HG02840 (cell line): Measurements from ENCODE around the gene METRN.

ENCODE experiments used
- ATAC-seq: cut with Tn5 transposase; IDR thresholded peaks from one replicate; pipeline ENCODE4 v1.9.1; 2021; ENCODE audit warnings: mild to moderate bottlenecking, moderate library complexity, moderate number of reproducible peaks; ENCODE audit not compliant: unreplicated experiment, low FRiP score

The METRN gene

GRCh38 chr16:714558-715476 lies at the start of gene METRN:
Gene METRN, plus strand, starts transcription at chr16:715118. Its CDS starts 172 bp downstream, at chr16:715290.
- ATAC-seq, result peak; percentile 54

GRCh38 chr16:666572-666971 lies 48.3 kb upstream of the METRN start:
- no peak for ATAC-seq

- no peak for ATAC-seq
These were observed 47.7 kb upstream of the METRN start for GRCh38 chr16:667113-667779.

- peak; percentile 72 for ATAC-seq
These were observed 47.0 kb upstream of the METRN start, which contains the start of gene RHOT2 for GRCh38 chr16:667780-668518. Gene RHOT2, plus strand, starts transcription at chr16:668132. Its CDS starts 68 bp downstream, at chr16:668200.

- ATAC-seq, result peak; percentile 15
These were observed 46.3 kb upstream of the METRN start for GRCh38 chr16:668519-669171.

- ATAC-seq, result no peak
These were observed 45.3 kb upstream of the METRN start for GRCh38 chr16:669666-670065.

GRCh38 chr16:670485-671352 lies 44.2 kb upstream of the METRN start:
- ATAC-seq, result no peak

GRCh38 chr16:671353-672131 lies 43.4 kb upstream of the METRN start:
- ATAC-seq, result no peak

GRCh38 chr16:672371-672770 lies 42.5 kb upstream of the METRN start:
- ATAC-seq, result no peak

GRCh38 chr16:672851-673250 lies 42.1 kb upstream of the METRN start:
- ATAC-seq, result no peak

GRCh38 chr16:673399-673991 lies 41.4 kb upstream of the METRN start:
- ATAC-seq, result no peak

GRCh38 chr16:674214-674881 lies 40.6 kb upstream of the METRN start:
- ATAC-seq, result no peak

- no peak for ATAC-seq
These were observed 39.7 kb upstream of the METRN start, which contains the start of gene RHBDL1 for GRCh38 chr16:674968-675883. Gene RHBDL1, plus strand, starts transcription at chr16:675671. Its CDS starts 120 bp downstream, at chr16:675791.

- no peak for ATAC-seq
These were observed 38.9 kb upstream of the METRN start for GRCh38 chr16:675884-676564.

GRCh38 chr16:676565-676902 lies 38.4 kb upstream of the METRN start:
- ATAC-seq, result no peak

GRCh38 chr16:676913-677312 lies 38.0 kb upstream of the METRN start:
- ATAC-seq, result no peak
